K562 treated with DMSO at 1 percent for 12 hours (cell line): ENCODE measurements around the gene PCDHB6. TPM values are rescaled to one million over a fixed set of nuclear protein-coding genes. Genes with fewer than 3 reads are reported as not detected.

Source experiments
- total RNA-seq: library from RNA; unstranded; fragments of 300-600 nt; gene quantifications from 2 replicates; pipeline ENCODE4 v1.2.3, GENCODE V29; 2022; ENCODE audit not compliant: insufficient read depth

The PCDHB6 gene
- not detected in 2 replicates for total RNA-seq

DNA sequence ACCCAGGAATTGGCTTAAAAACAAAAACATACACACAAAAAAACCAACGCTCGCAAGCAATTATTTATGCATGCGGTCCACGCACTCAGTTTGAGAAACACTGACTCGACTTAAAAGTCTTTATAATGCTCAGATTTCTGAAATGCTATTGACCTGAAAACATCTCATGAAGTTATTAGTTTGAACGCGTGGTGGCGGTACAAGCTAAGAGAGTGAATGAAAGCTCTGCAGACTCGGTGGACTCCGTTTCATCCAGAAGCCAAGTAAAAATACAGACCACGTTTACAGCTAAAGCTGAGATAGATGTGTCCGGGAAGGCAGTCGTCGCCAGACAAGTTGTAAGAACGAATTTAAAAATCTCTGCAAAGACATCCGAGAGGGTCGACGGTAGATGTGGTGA, at the start of gene PCDHB6:
PCDHB6 (plus strand) TSS at position 246 of the 400 bp plus-strand sequence. CDS start 201 bp downstream, outside the sequence.

DNA sequence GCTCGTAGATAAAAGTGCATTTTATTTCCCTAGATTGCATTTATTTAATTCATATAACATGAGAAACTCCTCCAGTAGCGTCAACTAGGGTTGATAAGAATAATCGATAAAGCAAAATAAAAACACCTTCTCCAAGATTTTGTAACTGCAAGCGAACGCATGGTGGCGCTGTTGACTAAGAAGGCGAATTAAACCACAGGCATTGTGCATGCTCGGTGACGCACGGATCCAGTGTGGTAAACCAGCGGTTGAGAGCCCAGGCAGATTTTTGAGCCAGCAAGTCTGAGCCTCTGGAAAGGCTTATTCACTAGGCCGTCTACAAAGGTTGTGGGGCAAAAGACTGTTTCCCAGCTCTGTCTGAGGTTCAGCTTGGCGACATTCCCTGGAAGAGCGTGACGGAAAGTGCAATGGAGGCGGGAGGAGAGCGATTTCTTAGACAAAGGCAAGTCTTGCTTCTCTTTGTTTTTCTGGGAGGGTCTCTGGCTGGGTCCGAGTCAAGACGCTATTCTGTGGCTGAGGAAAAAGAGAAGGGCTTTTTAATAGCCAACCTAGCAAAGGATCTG, 49.5 kb upstream of the PCDHB6 start, which contains the start of gene PCDHB3:
PCDHB3 (plus strand) TSS at position 231 of the 563 bp plus-strand sequence; CDS start at position 408, 177 bp downstream.

DNA sequence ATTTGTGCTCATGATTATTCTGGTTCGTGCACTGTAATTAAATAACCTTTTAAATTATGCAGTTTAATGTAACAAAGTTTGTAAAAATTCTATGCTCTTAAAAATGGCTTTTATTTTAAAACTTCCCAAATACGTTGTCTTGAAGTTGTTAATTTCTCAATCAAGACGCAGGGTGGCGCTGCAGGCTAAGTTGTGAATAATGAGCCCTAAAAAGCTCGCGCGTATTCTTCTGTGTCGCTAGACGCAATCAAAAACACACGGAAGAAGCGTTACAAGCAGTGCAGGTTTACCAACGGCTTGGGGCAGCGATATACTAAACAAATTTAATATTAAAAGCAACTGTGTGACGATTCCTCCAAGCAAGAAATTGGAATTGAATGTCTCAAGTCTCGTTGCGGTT, 28.3 kb upstream of the PCDHB6 start, which contains the start of gene PCDHB4:
PCDHB4 (plus strand) TSS at position 256 of the 400 bp plus-strand sequence. CDS start 181 bp downstream, outside the sequence.

DNA sequence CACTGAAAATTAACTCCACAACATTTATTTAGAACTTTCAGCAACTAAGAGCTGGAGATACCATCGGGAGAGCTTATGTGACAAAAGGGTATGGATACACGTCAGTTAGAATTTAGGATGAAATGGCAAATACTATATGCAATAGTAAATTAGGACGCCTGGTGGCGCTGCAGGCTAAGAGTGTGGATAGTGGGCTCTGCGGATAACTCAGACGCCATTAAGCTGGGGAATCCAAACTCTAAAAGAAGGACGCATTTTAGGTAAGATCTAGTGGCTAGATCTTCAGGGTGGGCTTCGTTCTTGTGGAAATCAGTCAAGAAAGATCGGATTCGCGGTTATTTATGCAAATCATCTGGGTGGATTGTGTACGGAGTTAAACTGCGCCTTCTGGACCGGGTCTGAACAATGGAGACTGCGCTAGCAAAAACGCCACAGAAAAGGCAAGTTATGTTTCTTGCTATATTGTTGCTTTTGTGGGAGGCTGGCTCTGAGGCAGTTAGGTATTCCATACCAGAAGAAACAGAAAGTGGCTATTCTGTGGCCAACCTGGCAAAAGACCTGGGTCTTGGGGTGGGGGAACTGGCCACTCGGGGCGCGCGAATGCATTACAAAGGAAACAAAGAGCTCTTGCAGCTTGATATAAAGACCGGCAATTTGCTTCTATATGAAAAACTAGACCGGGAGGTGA, 14.7 kb upstream of the PCDHB6 start, which contains the start of gene PCDHB5:
PCDHB5 (plus strand) TSS at position 177 of the 688 bp plus-strand sequence; CDS start at position 406, 229 bp downstream.

DNA sequence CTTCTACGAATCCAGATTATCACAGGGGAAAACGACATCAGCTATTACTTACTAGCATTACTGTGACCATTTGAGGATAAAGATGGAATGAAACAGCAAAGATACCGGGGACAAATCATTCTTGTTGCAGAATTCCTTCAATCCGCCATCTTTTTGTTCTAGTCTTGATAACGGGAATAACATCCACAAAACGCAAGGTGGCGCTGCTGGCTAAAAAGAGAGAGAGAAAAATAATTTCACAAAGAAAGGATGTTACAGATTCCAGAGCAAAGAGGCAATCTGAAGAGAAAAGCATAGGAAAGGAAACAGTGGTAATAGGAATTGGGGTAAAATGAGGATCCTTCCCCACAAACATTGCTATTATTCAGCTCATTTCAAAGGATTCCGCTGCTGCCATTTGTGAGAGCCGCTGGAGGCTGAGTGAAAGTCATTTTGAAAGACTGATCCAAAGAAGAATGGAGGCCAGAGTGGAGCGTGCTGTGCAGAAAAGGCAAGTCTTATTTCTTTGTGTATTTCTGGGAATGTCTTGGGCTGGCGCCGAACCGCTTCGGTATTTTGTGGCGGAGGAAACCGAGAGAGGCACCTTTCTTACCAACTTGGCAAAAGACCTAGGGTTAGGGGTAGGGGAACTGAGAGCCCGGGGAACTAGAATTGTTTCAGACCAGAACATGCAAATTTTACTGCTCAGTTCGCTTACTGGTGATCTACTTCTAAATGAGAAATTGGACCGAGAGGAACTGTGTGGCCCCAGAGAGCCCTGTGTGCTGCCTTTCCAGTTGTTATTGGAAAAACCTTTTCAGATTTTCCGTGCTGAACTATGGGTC, 22.7 kb downstream of the PCDHB6 start, which contains the start of gene PCDHB7:
PCDHB7 (plus strand) TSS at position 264 of the 824 bp plus-strand sequence; CDS start at position 456, 192 bp downstream.

DNA sequence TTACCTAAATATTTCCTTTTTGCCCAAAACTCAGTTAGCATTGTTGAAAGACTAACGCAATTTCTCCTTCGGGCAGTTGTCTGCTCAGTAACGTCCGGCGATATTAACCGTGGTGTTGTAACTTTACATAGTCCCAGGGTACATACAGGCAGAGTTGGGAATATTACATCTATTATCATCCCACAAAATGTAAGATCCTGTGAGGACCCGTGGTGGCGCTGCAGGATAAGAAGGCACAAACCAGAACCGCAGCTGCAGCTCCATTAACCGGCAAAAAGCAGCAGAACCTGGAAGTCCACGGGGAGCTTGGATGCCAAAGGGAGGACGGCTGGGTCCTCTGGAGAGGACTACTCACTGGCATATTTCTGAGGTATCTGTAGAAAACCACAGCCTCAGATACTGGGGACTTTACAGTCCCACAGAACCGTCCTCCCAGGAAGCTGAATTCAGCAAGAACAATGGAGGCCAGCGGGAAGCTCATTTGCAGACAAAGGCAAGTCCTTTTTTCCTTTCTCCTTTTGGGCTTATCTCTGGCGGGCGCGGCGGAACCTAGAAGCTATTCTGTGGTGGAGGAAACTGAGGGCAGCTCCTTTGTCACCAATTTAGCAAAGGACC, 27.8 kb downstream of the PCDHB6 start, which contains the start of gene PCDHB8:
PCDHB8 (plus strand) TSS at position 214 of the 615 bp plus-strand sequence; CDS start at position 459, 245 bp downstream.

DNA sequence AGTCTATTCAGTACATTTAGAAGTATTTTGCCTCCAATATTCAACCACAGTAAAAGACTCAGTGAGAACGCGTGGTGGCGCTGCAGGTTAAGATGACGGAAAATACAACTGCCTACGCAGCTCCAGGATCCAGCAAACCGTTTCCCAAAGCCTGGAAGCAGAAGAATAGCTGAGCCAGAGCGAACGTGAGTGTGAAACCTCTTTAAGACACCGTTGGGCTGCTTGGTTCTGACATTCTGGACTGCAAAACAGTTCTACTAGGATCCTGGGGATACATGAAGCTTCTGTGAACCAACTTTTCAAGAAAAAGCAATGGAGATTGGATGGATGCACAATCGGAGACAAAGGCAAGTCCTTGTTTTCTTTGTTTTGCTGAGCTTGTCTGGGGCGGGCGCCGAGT, 32.4 kb downstream of the PCDHB6 start, which contains the start of gene PCDHB16:
PCDHB16 (plus strand) TSS at position 140 of the 400 bp plus-strand sequence; CDS start at position 313, 173 bp downstream.

DNA sequence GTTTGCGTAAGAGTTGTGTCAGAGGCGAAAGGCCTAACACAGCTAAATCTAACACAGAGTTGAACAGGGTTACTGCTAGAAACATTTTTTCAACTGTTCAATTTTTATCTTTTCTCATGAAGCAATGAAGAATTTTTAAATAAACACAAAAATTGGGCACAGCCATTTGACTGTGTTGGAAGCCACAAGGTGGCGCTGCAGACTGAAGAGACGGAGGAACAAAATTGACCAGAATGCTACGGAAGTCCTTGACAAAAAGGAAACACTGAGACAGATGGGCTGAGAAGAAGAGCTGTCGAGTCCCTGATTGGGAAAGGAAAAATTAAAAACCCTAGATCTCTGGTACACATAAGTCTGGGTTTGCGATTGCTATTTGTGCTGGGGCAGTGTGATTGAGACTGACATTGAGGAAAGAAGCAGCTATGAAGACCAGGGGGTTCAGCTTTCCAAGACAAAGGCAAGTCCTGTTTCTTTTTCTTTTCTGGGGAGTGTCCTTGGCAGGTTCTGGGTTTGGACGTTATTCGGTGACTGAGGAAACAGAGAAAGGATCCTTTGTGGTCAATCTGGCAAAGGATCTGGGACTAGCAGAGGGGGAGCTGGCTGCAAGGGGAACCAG, 37.1 kb downstream of the PCDHB6 start, which contains the start of gene PCDHB9:
PCDHB9 (plus strand) TSS at position 265 of the 616 bp plus-strand sequence; CDS start at position 423, 158 bp downstream.

DNA sequence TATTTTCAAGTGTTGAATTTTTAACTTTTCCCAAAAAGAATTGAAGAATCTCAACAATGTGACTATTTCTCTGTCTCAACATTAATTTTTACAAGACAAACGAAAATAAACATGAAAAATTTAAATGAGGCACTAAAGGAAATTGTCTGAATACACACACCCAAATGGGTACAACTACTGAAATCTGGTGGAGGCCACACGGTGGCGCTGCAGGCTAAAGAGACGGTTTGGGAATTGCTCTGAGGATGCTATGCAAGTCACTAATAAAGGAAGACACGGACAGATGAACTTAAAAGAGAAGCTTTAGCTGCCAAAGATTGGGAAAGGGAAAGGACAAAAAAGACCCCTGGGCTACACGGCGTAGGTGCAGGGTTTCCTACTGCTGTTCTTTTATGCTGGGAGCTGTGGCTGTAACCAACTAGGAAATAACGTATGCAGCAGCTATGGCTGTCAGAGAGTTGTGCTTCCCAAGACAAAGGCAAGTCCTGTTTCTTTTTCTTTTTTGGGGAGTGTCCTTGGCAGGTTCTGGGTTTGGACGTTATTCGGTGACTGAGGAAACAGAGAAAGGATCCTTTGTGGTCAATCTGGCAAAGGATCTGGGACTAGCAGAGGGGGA, 42.4 kb downstream of the PCDHB6 start, which contains the start of gene PCDHB10:
PCDHB10 (plus strand) TSS at position 244 of the 616 bp plus-strand sequence; CDS start at position 444, 200 bp downstream.

DNA sequence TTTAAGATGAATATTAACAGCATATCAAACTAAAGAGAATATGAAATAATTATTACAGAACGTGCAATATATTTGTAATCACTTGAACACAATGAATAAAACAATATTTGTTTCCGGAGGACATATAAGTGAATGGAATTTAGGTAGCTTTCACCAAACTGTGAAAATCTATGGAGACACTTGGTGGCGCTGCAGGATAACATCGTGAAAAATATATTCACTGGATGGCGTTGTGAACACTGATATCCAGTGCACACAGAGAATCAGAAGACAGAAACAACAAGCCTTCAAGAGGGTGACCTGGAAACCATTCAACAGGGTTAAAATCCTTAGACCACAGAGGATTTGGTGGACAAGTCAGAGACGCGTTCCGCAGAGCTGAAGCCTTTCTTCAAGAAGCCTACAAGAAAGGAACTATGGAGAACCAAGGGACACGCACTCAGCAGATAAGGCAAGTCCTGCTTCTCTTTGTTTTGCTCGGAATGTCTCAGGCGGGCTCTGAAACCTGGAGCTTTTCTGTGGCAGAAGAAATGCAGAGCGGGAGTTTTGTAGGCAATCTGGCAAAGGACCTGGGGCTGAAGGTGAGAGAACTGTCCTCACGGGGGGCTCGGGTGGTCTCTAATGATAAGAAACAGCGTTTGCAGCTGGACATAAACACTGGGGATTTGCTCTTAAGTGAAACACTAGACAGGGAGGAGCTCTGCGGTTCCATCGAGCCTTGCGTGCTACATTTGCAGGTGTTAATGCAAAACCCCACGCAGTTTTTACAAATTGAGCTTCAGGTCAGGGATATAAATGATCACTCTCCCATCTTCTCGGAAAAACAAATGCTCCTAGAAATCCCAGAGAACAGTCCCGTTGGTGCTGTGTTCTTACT, 49.7 kb downstream of the PCDHB6 start, which contains the start of gene PCDHB11:
PCDHB11 (plus strand) TSS at position 269 of the 877 bp plus-strand sequence; CDS start at position 417, 148 bp downstream.

Other genes with a start within 250 kb of the PCDHB6 start
- not detected in 2 replicates for gene PCDHAC1, start 223.8 kb upstream of the PCDHB6 start, total RNA-seq
- gene PCDHAC2, start 183.6 kb upstream of the PCDHB6 start, total RNA-seq, result not detected in 2 replicates
- not detected in 2 replicates for gene PCDHB1, start 98.7 kb upstream of the PCDHB6 start, total RNA-seq
- 0.14 TPM in 1 of 2 replicates, not detected in the other for gene PCDHB2, start 55.4 kb upstream of the PCDHB6 start, total RNA-seq
- not detected in 2 replicates for gene PCDHB3, start 49.6 kb upstream of the PCDHB6 start, total RNA-seq
- gene PCDHB4, start 28.2 kb upstream of the PCDHB6 start, total RNA-seq, result not detected in 2 replicates
- 0.25 TPM in 1 of 2 replicates, not detected in the other for gene PCDHB5, start 14.9 kb upstream of the PCDHB6 start, total RNA-seq
- gene PCDHB7, start 22.6 kb downstream of the PCDHB6 start, total RNA-seq, result not detected in 2 replicates
- gene PCDHB8, start 27.7 kb downstream of the PCDHB6 start, total RNA-seq, result not detected in 2 replicates
- gene PCDHB16, start 32.3 kb downstream of the PCDHB6 start, total RNA-seq, result 0.15 TPM in 1 of 2 replicates, not detected in the other
- gene PCDHB9, start 37.1 kb downstream of the PCDHB6 start, total RNA-seq, result not detected in 2 replicates
- gene PCDHB10, start 42.3 kb downstream of the PCDHB6 start, total RNA-seq, result not detected in 2 replicates
- gene PCDHB11, start 49.6 kb downstream of the PCDHB6 start, total RNA-seq, result not detected in 2 replicates
- not detected in 2 replicates for gene PCDHB12, start 58.7 kb downstream of the PCDHB6 start, total RNA-seq
- 0.26 TPM in 1 of 2 replicates, not detected in the other for gene PCDHB13, start 63.9 kb downstream of the PCDHB6 start, total RNA-seq
- not detected in 2 replicates for gene PCDHB14, start 73.3 kb downstream of the PCDHB6 start, total RNA-seq
- gene PCDHB15, start 95.3 kb downstream of the PCDHB6 start, total RNA-seq, result 0.33 TPM in 1 of 2 replicates, not detected in the other
- not detected in 2 replicates for gene SLC25A2, start 154.0 kb downstream of the PCDHB6 start, total RNA-seq
- 75.1 and 124 TPM in 2 replicates for gene TAF7, start 170.7 kb downstream of the PCDHB6 start, total RNA-seq
- 0.19 TPM in 1 of 2 replicates, not detected in the other for gene PCDHGA1, start 180.5 kb downstream of the PCDHB6 start, total RNA-seq
- gene PCDHGA2, start 188.7 kb downstream of the PCDHB6 start, total RNA-seq, result 0.79 TPM in 1 of 2 replicates, not detected in the other
- 0.30 and 1.1 TPM in 2 replicates for gene PCDHGA3, start 193.8 kb downstream of the PCDHB6 start, total RNA-seq
- gene PCDHGB1, start 200.0 kb downstream of the PCDHB6 start, total RNA-seq, result 0.28 TPM in 1 of 2 replicates, not detected in the other
- gene PCDHGA4, start 205.0 kb downstream of the PCDHB6 start, total RNA-seq, result 1.7 TPM in 1 of 2 replicates, not detected in the other
- gene PCDHGB2, start 209.9 kb downstream of the PCDHB6 start, total RNA-seq, result 0.52 TPM in 1 of 2 replicates, not detected in the other
- 0.33 TPM in 1 of 2 replicates, not detected in the other for gene PCDHGA5, start 214.1 kb downstream of the PCDHB6 start, total RNA-seq
- 1.2 TPM in 1 of 2 replicates, not detected in the other for gene PCDHGB3, start 220.2 kb downstream of the PCDHB6 start, total RNA-seq
- 0.13 and 0.52 TPM in 2 replicates for gene PCDHGA6, start 223.8 kb downstream of the PCDHB6 start, total RNA-seq
- gene PCDHGA7, start 232.7 kb downstream of the PCDHB6 start, total RNA-seq, result 0.23 TPM in 1 of 2 replicates, not detected in the other
- gene PCDHGB4, start 237.6 kb downstream of the PCDHB6 start, total RNA-seq, result 0.23 TPM in 1 of 2 replicates, not detected in the other
- 0.36 and 0.68 TPM in 2 replicates for gene PCDHGA8, start 242.6 kb downstream of the PCDHB6 start, total RNA-seq
- 0.50 and 0.74 TPM in 2 replicates for gene PCDHGB5, start 247.9 kb downstream of the PCDHB6 start, total RNA-seq